ENCODE data around the gene PLEKHG3. TPM values are rescaled to one million over a fixed set of nuclear protein-coding genes. Genes with fewer than 3 reads are reported as not detected.
"Not testable (repeated sequence)": the region's sequence is repeated elsewhere in the genome, so short reads cannot be mapped to it uniquely, and the experiment has no call there.

PLEKHG3 gene
- total RNA-seq: 16.7 TPM

GRCh38 chr14:64704143-64704742 lies at the start of gene PLEKHG3:
TSS of gene PLEKHG3 (plus strand) at chr14:64704424. CDS start at chr14:64727632, 23,208 bp downstream.
- Histone ChIP-seq H3K27me3 (ENCODE audit: control insufficient read depth in 3 of 3, insufficient read depth in 3 of 3, low read length in 3 of 3) (peaks cover 0 to 4% (median 3%) of the 10 kb centered on the region in 3 donors), H3K36me3 (ENCODE audit: control insufficient read depth in 3 of 3, insufficient read depth in 3 of 3, low read length in 3 of 3) (no peaks in the 10 kb centered on the region), H3K4me3 (ENCODE audit: low read length in 3 of 3) (peak within 1 kb of the TSS; percentile 71 to 81 (median 79)), H3K9me3 (ENCODE audit: control insufficient read depth in 3 of 3, low read length in 3 of 3) (no peaks in the 10 kb centered on the region), H3K4me1 (ENCODE audit: control insufficient read depth in 3 of 3, insufficient read depth in 3 of 3, low read length in 3 of 3) (peaks cover 23 to 29% (median 24%) of the 10 kb centered on the region in 3 donors), H3K9ac (ENCODE audit: low read depth in 1 of 3, low read length in 3 of 3) (peak within 1 kb of the TSS; percentile 66 to 85 (median 76)), H3K27ac (ENCODE audit: low read depth, low read length) (peak within 1 kb of the TSS; percentile 56)

- Histone ChIP-seq H3K4me1 (ENCODE audit: control insufficient read depth in 3 of 3, insufficient read depth in 3 of 3, low read length in 3 of 3) (peaks cover 12 to 16% (median 14%) of the 10 kb centered on the region in 3 donors), H3K36me3 (ENCODE audit: control insufficient read depth in 3 of 3, insufficient read depth in 3 of 3, low read length in 3 of 3) (no peaks in the 10 kb centered on the region), H3K9ac (ENCODE audit: low read depth in 1 of 3, low read length in 3 of 3) (peak overlapping the region in 1 of 3 donors; percentile 15), H3K4me3 (ENCODE audit: low read length in 3 of 3) (peak overlapping the region in 2 of 3 donors; percentile 23 to 24), H3K27ac (ENCODE audit: low read depth, low read length) (peak overlapping the region; percentile 77), H3K9me3 (ENCODE audit: control insufficient read depth in 3 of 3, low read length in 3 of 3) (no peaks in the 10 kb centered on the region), H3K27me3 (ENCODE audit: control insufficient read depth in 3 of 3, insufficient read depth in 3 of 3, low read length in 3 of 3) (no peaks in the 10 kb centered on the region)
Measured at GRCh38 chr14:64654901-64655300, 49.3 kb upstream of the PLEKHG3 start.

- Histone ChIP-seq H3K9me3 (ENCODE audit: control insufficient read depth in 3 of 3, low read length in 3 of 3) (no peaks in the 10 kb centered on the region), H3K27ac (ENCODE audit: low read depth, low read length) (peak overlapping the region; percentile 25), H3K36me3 (ENCODE audit: control insufficient read depth in 3 of 3, insufficient read depth in 3 of 3, low read length in 3 of 3) (no peaks in the 10 kb centered on the region), H3K27me3 (ENCODE audit: control insufficient read depth in 3 of 3, insufficient read depth in 3 of 3, low read length in 3 of 3) (no peaks in the 10 kb centered on the region), H3K9ac (ENCODE audit: low read depth in 1 of 3, low read length in 3 of 3) (no peak overlapping the region), H3K4me1 (ENCODE audit: control insufficient read depth in 3 of 3, insufficient read depth in 3 of 3, low read length in 3 of 3) (peaks cover 12 to 16% (median 14%) of the 10 kb centered on the region in 3 donors), H3K4me3 (ENCODE audit: low read length in 3 of 3) (no peak overlapping the region)
Measured at GRCh38 chr14:64656986-64657385, 47.2 kb upstream of the PLEKHG3 start.

- H3K9me3 ChIP-seq (ENCODE audit: control insufficient read depth in 3 of 3, low read length in 3 of 3): no peaks in the 10 kb centered on the region
- H3K4me3 ChIP-seq (ENCODE audit: low read length in 3 of 3): no peak overlapping the region
- no peaks in the 10 kb centered on the region for H3K36me3 ChIP-seq (ENCODE audit: control insufficient read depth in 3 of 3, insufficient read depth in 3 of 3, low read length in 3 of 3)
- H3K4me1 ChIP-seq (ENCODE audit: control insufficient read depth in 3 of 3, insufficient read depth in 3 of 3, low read length in 3 of 3): peaks cover 12 to 16% (median 14%) of the 10 kb centered on the region in 3 donors
- H3K27me3 ChIP-seq (ENCODE audit: control insufficient read depth in 3 of 3, insufficient read depth in 3 of 3, low read length in 3 of 3): no peaks in the 10 kb centered on the region
- H3K27ac ChIP-seq (ENCODE audit: low read depth, low read length): no peak overlapping the region
- no peak overlapping the region for H3K9ac ChIP-seq (ENCODE audit: low read depth in 1 of 3, low read length in 3 of 3)
Measured at GRCh38 chr14:64658201-64658600, 46.0 kb upstream of the PLEKHG3 start.

- H3K4me1 ChIP-seq (ENCODE audit: control insufficient read depth in 3 of 3, insufficient read depth in 3 of 3, low read length in 3 of 3): peaks cover 12 to 15% (median 13%) of the 10 kb centered on the region in 3 donors
- H3K36me3 ChIP-seq (ENCODE audit: control insufficient read depth in 3 of 3, insufficient read depth in 3 of 3, low read length in 3 of 3); H3K27me3 ChIP-seq (ENCODE audit: control insufficient read depth in 3 of 3, insufficient read depth in 3 of 3, low read length in 3 of 3); H3K9ac ChIP-seq (ENCODE audit: low read depth in 1 of 3, low read length in 3 of 3); H3K4me3 ChIP-seq (ENCODE audit: low read length in 3 of 3); H3K9me3 ChIP-seq (ENCODE audit: control insufficient read depth in 3 of 3, low read length in 3 of 3); H3K27ac ChIP-seq (ENCODE audit: low read depth, low read length): not testable (repeated sequence)
Measured at GRCh38 chr14:64658700-64659264, 45.4 kb upstream of the PLEKHG3 start.

- Histone ChIP-seq H3K27me3 (ENCODE audit: control insufficient read depth in 3 of 3, insufficient read depth in 3 of 3, low read length in 3 of 3) (no peaks in the 10 kb centered on the region), H3K36me3 (ENCODE audit: control insufficient read depth in 3 of 3, insufficient read depth in 3 of 3, low read length in 3 of 3) (no peaks in the 10 kb centered on the region), H3K27ac (ENCODE audit: low read depth, low read length) (no peak overlapping the region), H3K4me1 (ENCODE audit: control insufficient read depth in 3 of 3, insufficient read depth in 3 of 3, low read length in 3 of 3) (peaks cover 8 to 9% (median 9%) of the 10 kb centered on the region in 3 donors), H3K9ac (ENCODE audit: low read depth in 1 of 3, low read length in 3 of 3) (no peak overlapping the region), H3K9me3 (ENCODE audit: control insufficient read depth in 3 of 3, low read length in 3 of 3) (no peaks in the 10 kb centered on the region), H3K4me3 (ENCODE audit: low read length in 3 of 3) (no peak overlapping the region)
Measured at GRCh38 chr14:64659366-64659765, 44.9 kb upstream of the PLEKHG3 start.

- Histone ChIP-seq H3K4me3 (ENCODE audit: low read length in 3 of 3) (no peak overlapping the region), H3K9ac (ENCODE audit: low read depth in 1 of 3, low read length in 3 of 3) (no peak overlapping the region)
Measured at GRCh38 chr14:64663174-64663573, 41.0 kb upstream of the PLEKHG3 start.

GRCh38 chr14:64671591-64671990 lies 32.6 kb upstream of the PLEKHG3 start:
- Histone ChIP-seq H3K27me3 (ENCODE audit: control insufficient read depth in 3 of 3, insufficient read depth in 3 of 3, low read length in 3 of 3) (no peaks in the 10 kb centered on the region), H3K27ac (ENCODE audit: low read depth, low read length) (no peak overlapping the region), H3K4me1 (ENCODE audit: control insufficient read depth in 3 of 3, insufficient read depth in 3 of 3, low read length in 3 of 3) (peaks cover 0 to 5% (median 0%) of the 10 kb centered on the region in 3 donors), H3K4me3 (ENCODE audit: low read length in 3 of 3) (no peak overlapping the region), H3K9me3 (ENCODE audit: control insufficient read depth in 3 of 3, low read length in 3 of 3) (no peaks in the 10 kb centered on the region), H3K36me3 (ENCODE audit: control insufficient read depth in 3 of 3, insufficient read depth in 3 of 3, low read length in 3 of 3) (no peaks in the 10 kb centered on the region), H3K9ac (ENCODE audit: low read depth in 1 of 3, low read length in 3 of 3) (no peak overlapping the region)

More at GRCh38 chr14:64663174-64663573, 41.0 kb upstream of the PLEKHG3 start:
- Histone ChIP-seq H3K27me3 (ENCODE audit: control insufficient read depth in 3 of 3, insufficient read depth in 3 of 3, low read length in 3 of 3) (no peaks in the 10 kb centered on the region), H3K27ac (ENCODE audit: low read depth, low read length) (no peak overlapping the region), H3K36me3 (ENCODE audit: control insufficient read depth in 3 of 3, insufficient read depth in 3 of 3, low read length in 3 of 3) (no peaks in the 10 kb centered on the region), H3K4me1 (ENCODE audit: control insufficient read depth in 3 of 3, insufficient read depth in 3 of 3, low read length in 3 of 3) (peaks cover 0 to 3% (median 0%) of the 10 kb centered on the region in 3 donors), H3K9me3 (ENCODE audit: control insufficient read depth in 3 of 3, low read length in 3 of 3) (no peaks in the 10 kb centered on the region)

- Histone ChIP-seq H3K4me3 (ENCODE audit: low read length in 3 of 3) (no peak overlapping the region), H3K9ac (ENCODE audit: low read depth in 1 of 3, low read length in 3 of 3) (no peak overlapping the region), H3K27me3 (ENCODE audit: control insufficient read depth in 3 of 3, insufficient read depth in 3 of 3, low read length in 3 of 3) (no peaks in the 10 kb centered on the region), H3K4me1 (ENCODE audit: control insufficient read depth in 3 of 3, insufficient read depth in 3 of 3, low read length in 3 of 3) (peaks cover 0 to 4% (median 0%) of the 10 kb centered on the region in 3 donors), H3K27ac (ENCODE audit: low read depth, low read length) (no peak overlapping the region), H3K9me3 (ENCODE audit: control insufficient read depth in 3 of 3, low read length in 3 of 3) (no peaks in the 10 kb centered on the region), H3K36me3 (ENCODE audit: control insufficient read depth in 3 of 3, insufficient read depth in 3 of 3, low read length in 3 of 3) (no peaks in the 10 kb centered on the region)
Measured at GRCh38 chr14:64673316-64673715, 30.9 kb upstream of the PLEKHG3 start.

- Histone ChIP-seq H3K27me3 (ENCODE audit: control insufficient read depth in 3 of 3, insufficient read depth in 3 of 3, low read length in 3 of 3) (no peaks in the 10 kb centered on the region), H3K9ac (ENCODE audit: low read depth in 1 of 3, low read length in 3 of 3) (no peak overlapping the region), H3K27ac (ENCODE audit: low read depth, low read length) (no peak overlapping the region), H3K4me3 (ENCODE audit: low read length in 3 of 3) (no peak overlapping the region), H3K9me3 (ENCODE audit: control insufficient read depth in 3 of 3, low read length in 3 of 3) (no peaks in the 10 kb centered on the region), H3K4me1 (ENCODE audit: control insufficient read depth in 3 of 3, insufficient read depth in 3 of 3, low read length in 3 of 3) (peaks cover 0 to 4% (median 0%) of the 10 kb centered on the region in 3 donors), H3K36me3 (ENCODE audit: control insufficient read depth in 3 of 3, insufficient read depth in 3 of 3, low read length in 3 of 3) (no peaks in the 10 kb centered on the region)
Measured at GRCh38 chr14:64673748-64674147, 30.5 kb upstream of the PLEKHG3 start.

Measured in skeletal muscle tissue (tissue), 4 donors.